PC-3 (cell line): ENCODE results near the gene SPTSSB.

Source experiments
- EZH2 ChIP-seq: fragments of 300-600 bp; sonication (generic); IDR thresholded peaks from one replicate; pipeline ENCODE4 v1.6.1; 2017; ENCODE audit warnings: antibody characterized with exemption, mild to moderate bottlenecking, low read length; ENCODE audit not compliant: unreplicated experiment
- EZH2phosphoT487 ChIP-seq: fragments of 300-600 bp; sonication (generic); IDR thresholded peaks from 2 replicates; pipeline ENCODE4 v1.6.1; 2018; ENCODE audit warnings: mild to moderate bottlenecking, antibody characterized with exemption, low read length, borderline replicate concordance
- TF ChIP-seq, protein P1 (sequence below): fragments of 300-600 bp; sonication (generic); conservative IDR thresholded peaks from 2 replicates; pipeline ENCODE4 v1.5.1; 2017; ENCODE audit warnings: antibody characterized with exemption, low read depth, mild to moderate bottlenecking, low read length

DNA sequence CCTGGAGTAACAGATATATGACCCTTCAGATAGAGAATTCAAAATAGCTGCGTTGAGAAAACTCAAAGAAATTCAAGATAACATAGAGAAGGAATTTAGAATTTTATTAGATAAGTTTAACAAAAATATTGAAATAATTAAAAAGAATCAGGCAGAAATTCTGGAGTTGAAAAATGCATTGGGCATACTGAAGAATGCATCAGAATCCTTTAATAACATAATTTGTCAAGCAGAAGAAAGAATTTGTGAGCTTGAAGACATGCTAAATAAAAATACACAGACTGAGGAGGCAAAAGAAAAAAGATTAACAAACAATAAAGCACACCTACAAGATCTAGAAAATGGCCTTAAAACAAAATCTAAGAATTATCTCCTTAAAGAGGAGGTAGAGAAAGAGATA, 50.5 kb downstream of the SPTSSB start:
- TF ChIP-seq, protein P1, sequence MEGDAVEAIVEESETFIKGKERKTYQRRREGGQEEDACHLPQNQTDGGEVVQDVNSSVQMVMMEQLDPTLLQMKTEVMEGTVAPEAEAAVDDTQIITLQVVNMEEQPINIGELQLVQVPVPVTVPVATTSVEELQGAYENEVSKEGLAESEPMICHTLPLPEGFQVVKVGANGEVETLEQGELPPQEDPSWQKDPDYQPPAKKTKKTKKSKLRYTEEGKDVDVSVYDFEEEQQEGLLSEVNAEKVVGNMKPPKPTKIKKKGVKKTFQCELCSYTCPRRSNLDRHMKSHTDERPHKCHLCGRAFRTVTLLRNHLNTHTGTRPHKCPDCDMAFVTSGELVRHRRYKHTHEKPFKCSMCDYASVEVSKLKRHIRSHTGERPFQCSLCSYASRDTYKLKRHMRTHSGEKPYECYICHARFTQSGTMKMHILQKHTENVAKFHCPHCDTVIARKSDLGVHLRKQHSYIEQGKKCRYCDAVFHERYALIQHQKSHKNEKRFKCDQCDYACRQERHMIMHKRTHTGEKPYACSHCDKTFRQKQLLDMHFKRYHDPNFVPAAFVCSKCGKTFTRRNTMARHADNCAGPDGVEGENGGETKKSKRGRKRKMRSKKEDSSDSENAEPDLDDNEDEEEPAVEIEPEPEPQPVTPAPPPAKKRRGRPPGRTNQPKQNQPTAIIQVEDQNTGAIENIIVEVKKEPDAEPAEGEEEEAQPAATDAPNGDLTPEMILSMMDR: no peak
- no peak for TF ChIP-seq EZH2
- no peak for TF ChIP-seq EZH2phosphoT487
